Measurements from ENCODE around the gene PPP1R13B.

PPP1R13B gene

GRCh38 chr14:103749860-103750259 lies 97.5 kb downstream of the PPP1R13B start:
- TF ChIP-seq GABPA (IDR thresholded peaks at IDR 0.05; ENCODE audit: low read depth) (no peak), POLR2AphosphoS5 (IDR thresholded peaks at IDR 0.05; ENCODE audit: low read depth) (no peak), SPI1 (IDR thresholded peaks at IDR 0.05; ENCODE audit: borderline replicate concordance, low read depth) (no peak), REST (IDR thresholded peaks at IDR 0.05; ENCODE audit: insufficient replicate concordance, low read depth) (no peak)
- TF ChIP-seq, protein P1, sequence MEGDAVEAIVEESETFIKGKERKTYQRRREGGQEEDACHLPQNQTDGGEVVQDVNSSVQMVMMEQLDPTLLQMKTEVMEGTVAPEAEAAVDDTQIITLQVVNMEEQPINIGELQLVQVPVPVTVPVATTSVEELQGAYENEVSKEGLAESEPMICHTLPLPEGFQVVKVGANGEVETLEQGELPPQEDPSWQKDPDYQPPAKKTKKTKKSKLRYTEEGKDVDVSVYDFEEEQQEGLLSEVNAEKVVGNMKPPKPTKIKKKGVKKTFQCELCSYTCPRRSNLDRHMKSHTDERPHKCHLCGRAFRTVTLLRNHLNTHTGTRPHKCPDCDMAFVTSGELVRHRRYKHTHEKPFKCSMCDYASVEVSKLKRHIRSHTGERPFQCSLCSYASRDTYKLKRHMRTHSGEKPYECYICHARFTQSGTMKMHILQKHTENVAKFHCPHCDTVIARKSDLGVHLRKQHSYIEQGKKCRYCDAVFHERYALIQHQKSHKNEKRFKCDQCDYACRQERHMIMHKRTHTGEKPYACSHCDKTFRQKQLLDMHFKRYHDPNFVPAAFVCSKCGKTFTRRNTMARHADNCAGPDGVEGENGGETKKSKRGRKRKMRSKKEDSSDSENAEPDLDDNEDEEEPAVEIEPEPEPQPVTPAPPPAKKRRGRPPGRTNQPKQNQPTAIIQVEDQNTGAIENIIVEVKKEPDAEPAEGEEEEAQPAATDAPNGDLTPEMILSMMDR (IDR thresholded peaks at IDR 0.05; ENCODE audit: insufficient read depth, low read length): no peak
- H3K4me3 ChIP-seq (replicated peaks; ENCODE audit: insufficient read depth, low read length): no peak overlapping the region
- DNase-seq (ENCODE audit: low read depth in 1 of 2, low spot score in 1 of 2): no peak
- H3K27ac ChIP-seq (replicated peaks): no peak overlapping the region
- no peaks in the 10 kb centered on the region for H3K27me3 ChIP-seq (ENCODE audit: insufficient read depth, poor library complexity, severe bottlenecking)

DNA sequence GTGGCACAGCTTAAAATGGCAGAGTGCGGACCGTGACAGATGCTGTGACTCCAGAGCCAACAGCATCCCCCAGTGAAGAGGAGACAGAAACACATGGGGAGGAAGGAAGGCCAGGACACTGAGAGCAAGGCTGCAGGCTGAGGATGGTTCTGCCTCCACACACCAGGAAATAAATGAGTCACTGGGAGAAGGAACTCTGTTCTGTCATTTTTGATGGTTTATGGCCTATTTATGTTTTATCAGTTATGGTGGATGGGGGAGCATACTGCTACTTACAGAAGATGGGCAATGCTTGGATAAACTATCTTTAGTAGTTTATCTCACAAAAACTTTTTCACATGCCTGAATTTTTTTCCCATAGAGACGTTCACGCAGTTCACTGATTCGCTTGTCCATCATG lies 97.9 kb downstream of the PPP1R13B start:
- Histone ChIP-seq H3K4me3 (replicated peaks; ENCODE audit: insufficient read depth, low read length) (no peak overlapping the region), H3K27ac (replicated peaks) (no peak overlapping the region), H3K27me3 (ENCODE audit: insufficient read depth, poor library complexity, severe bottlenecking) (no peaks in the 10 kb centered on the region)
- DNase-seq (ENCODE audit: low read depth in 1 of 2, low spot score in 1 of 2): no peak
- no peak for TF ChIP-seq POLR2AphosphoS5 (IDR thresholded peaks at IDR 0.05; ENCODE audit: low read depth)
- no peak for TF ChIP-seq GABPA (IDR thresholded peaks at IDR 0.05; ENCODE audit: low read depth)
- TF ChIP-seq SPI1 (IDR thresholded peaks at IDR 0.05; ENCODE audit: borderline replicate concordance, low read depth): no peak
- TF ChIP-seq, protein P1 (IDR thresholded peaks at IDR 0.05; ENCODE audit: insufficient read depth, low read length): no peak
- no peak for TF ChIP-seq REST (IDR thresholded peaks at IDR 0.05; ENCODE audit: insufficient replicate concordance, low read depth)

DNA sequence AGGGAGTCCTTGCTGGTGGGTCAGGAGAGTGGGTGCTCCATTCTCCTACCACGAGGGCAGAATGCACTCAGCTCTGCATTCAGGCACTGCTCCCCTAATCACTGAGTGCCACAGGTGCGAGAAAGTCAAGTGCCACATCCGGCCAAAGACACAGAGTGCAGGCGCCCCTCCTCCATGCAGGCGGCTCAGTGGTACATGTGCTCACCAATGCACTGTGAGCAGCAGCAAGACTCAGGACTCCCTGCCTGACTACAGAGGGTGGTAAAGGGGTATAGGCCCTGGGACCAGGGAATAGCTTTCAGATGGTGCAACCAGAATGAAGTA lies 98.9 kb downstream of the PPP1R13B start:
- Histone ChIP-seq H3K4me3 (replicated peaks; ENCODE audit: insufficient read depth, low read length) (no peak overlapping the region), H3K27ac (replicated peaks) (no peak overlapping the region), H3K27me3 (ENCODE audit: insufficient read depth, poor library complexity, severe bottlenecking) (no peaks in the 10 kb centered on the region)
- TF ChIP-seq REST (IDR thresholded peaks at IDR 0.05; ENCODE audit: insufficient replicate concordance, low read depth) (no peak), SPI1 (IDR thresholded peaks at IDR 0.05; ENCODE audit: borderline replicate concordance, low read depth) (no peak), POLR2AphosphoS5 (IDR thresholded peaks at IDR 0.05; ENCODE audit: low read depth) (no peak), GABPA (IDR thresholded peaks at IDR 0.05; ENCODE audit: low read depth) (no peak)
- TF ChIP-seq, protein P1 (IDR thresholded peaks at IDR 0.05; ENCODE audit: insufficient read depth, low read length): no peak
- no peak for DNase-seq (ENCODE audit: low read depth in 1 of 2, low spot score in 1 of 2)
